Skeletal muscle tissue (tissue), 4 donors: ENCODE measurements around the gene IPO4. TPM values are rescaled to one million over a fixed set of nuclear protein-coding genes. Genes with fewer than 3 reads are reported as not detected.
A peak's percentile ranks its signal among the peaks of the same experiment; 100 is the strongest.
"Not testable (repeated sequence)": the region's sequence is repeated elsewhere in the genome, so short reads cannot be mapped to it uniquely, and the experiment has no call there.

Source experiments
- H3K27ac ChIP-seq: one replicate; pipeline ENCODE4 v1.7.0; 2013; ENCODE audit warnings: mild to moderate bottlenecking, low read depth, low read length, inconsistent platforms
- H3K27me3 ChIP-seq, 3 donors: one replicate each; pipeline ENCODE4 v1.7.0; 2013; ENCODE audit warnings: low read length in 3 of 3; ENCODE audit not compliant: control insufficient read depth in 3 of 3, insufficient read depth in 3 of 3
- H3K36me3 ChIP-seq, 3 donors: one replicate each; pipeline ENCODE4 v1.7.0; 2013; ENCODE audit warnings: low read length in 3 of 3; ENCODE audit not compliant: control insufficient read depth in 3 of 3, insufficient read depth in 3 of 3
- H3K4me1 ChIP-seq, 3 donors: one replicate each; pipeline ENCODE4 v1.7.0; 2013; ENCODE audit warnings: low read length in 3 of 3, mild to moderate bottlenecking in 3 of 3; ENCODE audit not compliant: control insufficient read depth in 3 of 3, insufficient read depth in 3 of 3
- H3K4me3 ChIP-seq, 3 donors: one replicate each; pipeline ENCODE4 v1.7.0; 2013; ENCODE audit warnings: low read length in 3 of 3
- H3K9ac ChIP-seq, 3 donors: one replicate each; pipeline ENCODE4 v1.7.0; 2013; ENCODE audit warnings: low read length in 3 of 3, mild to moderate bottlenecking in 3 of 3, moderate library complexity in 2 of 3, low read depth in 1 of 3
- H3K9me3 ChIP-seq, 3 donors: one replicate each; pipeline ENCODE4 v1.7.0; 2013; ENCODE audit warnings: low read length in 3 of 3; ENCODE audit not compliant: control insufficient read depth in 3 of 3
- total RNA-seq: library from RNA; depleted of rRNA; stranded (reverse); fragments of >200 nt; gene quantifications from one replicate; pipeline ENCODE4 v1.2.3, GENCODE V29; 2014
- donor health status: Osteomylitis.

The IPO4 gene
- total RNA-seq, 1 donor from 2014 or later = 32.9 TPM

GRCh38 chr14:24216876-24217275 is 28.3 kb upstream of the IPO4 start:
- not testable (repeated sequence) for H3K27ac ChIP-seq

GRCh38 chr14:24216345-24216699 is 27.7 kb upstream of the IPO4 start:
- no peaks in the 10 kb centered on the region for H3K9me3 ChIP-seq
- H3K36me3 ChIP-seq = peaks cover 4 to 18% (median 10%) of the 10 kb centered on the region in 3 donors
- H3K4me3 ChIP-seq = peak overlapping the region; percentile 97 to 100 (median 98)
- peaks cover 14 to 31% (median 19%) of the 10 kb centered on the region in 3 donors for H3K4me1 ChIP-seq
- no peaks in the 10 kb centered on the region for H3K27me3 ChIP-seq
- H3K9ac ChIP-seq = peak overlapping the region in 1 of 3 donors; percentile 95
- peak overlapping the region; percentile 85 for H3K27ac ChIP-seq

More at GRCh38 chr14:24216876-24217275, 28.3 kb upstream of the IPO4 start:
- H3K9ac ChIP-seq, H3K9me3 ChIP-seq, H3K4me3 ChIP-seq, H3K27me3 ChIP-seq: not testable (repeated sequence)
- H3K36me3 ChIP-seq = peaks cover 0 to 12% (median 8%) of the 10 kb centered on the region in 3 donors
- peaks cover 14 to 31% (median 19%) of the 10 kb centered on the region in 3 donors for H3K4me1 ChIP-seq

- H3K4me1 ChIP-seq = peaks cover 14 to 31% (median 19%) of the 10 kb centered on the region in 3 donors
- no peaks in the 10 kb centered on the region for H3K27me3 ChIP-seq
- H3K27ac ChIP-seq = peak within 1 kb of the TSS; percentile 85
- peak within 1 kb of the TSS; percentile 93 to 95 (median 94) for H3K9ac ChIP-seq
- peak within 1 kb of the TSS; percentile 97 to 100 (median 98) for H3K4me3 ChIP-seq
- no peaks in the 10 kb centered on the region for H3K9me3 ChIP-seq
- peaks cover 7 to 20% (median 13%) of the 10 kb centered on the region in 3 donors for H3K36me3 ChIP-seq
Measured at GRCh38 chr14:24215495-24216344, 27.1 kb upstream of the IPO4 start, which contains the start of gene MDP1. TSS of gene MDP1 (minus strand) at chr14:24216066. CDS start at chr14:24215955, 111 bp downstream.

GRCh38 chr14:24213866-24214662 is 25.4 kb upstream of the IPO4 start:
- H3K9ac ChIP-seq = peak overlapping the region; percentile 81 to 89 (median 81)
- H3K27me3 ChIP-seq = no peaks in the 10 kb centered on the region
- peak overlapping the region; percentile 90 for H3K27ac ChIP-seq
- H3K36me3 ChIP-seq = peaks cover 21 to 32% (median 29%) of the 10 kb centered on the region in 3 donors
- H3K4me3 ChIP-seq = peak overlapping the region; percentile 75 to 87 (median 87)
- no peaks in the 10 kb centered on the region for H3K9me3 ChIP-seq
- H3K4me1 ChIP-seq = peaks cover 14 to 31% (median 19%) of the 10 kb centered on the region in 3 donors

GRCh38 chr14:24212924-24213865 is 24.6 kb upstream of the IPO4 start, which contains the start of gene CHMP4A:
TSS of gene CHMP4A (minus strand) at chr14:24213488. CDS start at chr14:24213439, 49 bp downstream.
- Histone ChIP-seq H3K9me3 (no peaks in the 10 kb centered on the region), H3K27me3 (no peaks in the 10 kb centered on the region), H3K36me3 (peaks cover 21 to 33% (median 31%) of the 10 kb centered on the region in 3 donors), H3K9ac (peak within 1 kb of the TSS; percentile 81 to 89 (median 81)), H3K4me1 (peaks cover 14 to 31% (median 19%) of the 10 kb centered on the region in 3 donors), H3K4me3 (peak within 1 kb of the TSS; percentile 75 to 87 (median 87)), H3K27ac (peak within 1 kb of the TSS; percentile 90)

GRCh38 chr14:24211311-24211710 is 22.7 kb upstream of the IPO4 start:
- Histone ChIP-seq H3K27ac (no peak overlapping the region), H3K36me3 (peaks cover 38 to 41% (median 41%) of the 10 kb centered on the region in 3 donors), H3K4me3 (no peak overlapping the region), H3K9ac (no peak overlapping the region), H3K27me3 (no peaks in the 10 kb centered on the region), H3K9me3 (no peaks in the 10 kb centered on the region), H3K4me1 (peaks cover 14 to 30% (median 19%) of the 10 kb centered on the region in 3 donors)

GRCh38 chr14:24207625-24208024 is 19.0 kb upstream of the IPO4 start:
- no peak overlapping the region for H3K27ac ChIP-seq
- H3K4me3 ChIP-seq = no peak overlapping the region
- H3K27me3 ChIP-seq = no peaks in the 10 kb centered on the region
- no peak overlapping the region for H3K9ac ChIP-seq
- H3K36me3 ChIP-seq = peaks cover 45 to 54% (median 45%) of the 10 kb centered on the region in 3 donors
- H3K4me1 ChIP-seq = peaks cover 0 to 4% (median 0%) of the 10 kb centered on the region in 3 donors
- no peaks in the 10 kb centered on the region for H3K9me3 ChIP-seq

GRCh38 chr14:24207104-24207551 is 18.5 kb upstream of the IPO4 start:
- Histone ChIP-seq H3K36me3 (peaks cover 45 to 54% (median 45%) of the 10 kb centered on the region in 3 donors), H3K4me3 (no peak overlapping the region), H3K9ac (no peak overlapping the region), H3K4me1 (no peaks in the 10 kb centered on the region), H3K27me3 (no peaks in the 10 kb centered on the region), H3K27ac (no peak overlapping the region), H3K9me3 (no peaks in the 10 kb centered on the region)
